ENCODE measurements around the gene RFXANK. TPM values are rescaled to one million over a fixed set of nuclear protein-coding genes. Genes with fewer than 3 reads are reported as not detected.
A peak's percentile ranks its signal among the peaks of the same experiment; 100 is the strongest.

RFXANK gene
- total and polyA plus RNA-seq, 9 of the 15 experiments (the other 6 are each of a cell fraction or from before 2014, with no cell fraction given): 68.6 to 181 (median 150) TPM

DNA sequence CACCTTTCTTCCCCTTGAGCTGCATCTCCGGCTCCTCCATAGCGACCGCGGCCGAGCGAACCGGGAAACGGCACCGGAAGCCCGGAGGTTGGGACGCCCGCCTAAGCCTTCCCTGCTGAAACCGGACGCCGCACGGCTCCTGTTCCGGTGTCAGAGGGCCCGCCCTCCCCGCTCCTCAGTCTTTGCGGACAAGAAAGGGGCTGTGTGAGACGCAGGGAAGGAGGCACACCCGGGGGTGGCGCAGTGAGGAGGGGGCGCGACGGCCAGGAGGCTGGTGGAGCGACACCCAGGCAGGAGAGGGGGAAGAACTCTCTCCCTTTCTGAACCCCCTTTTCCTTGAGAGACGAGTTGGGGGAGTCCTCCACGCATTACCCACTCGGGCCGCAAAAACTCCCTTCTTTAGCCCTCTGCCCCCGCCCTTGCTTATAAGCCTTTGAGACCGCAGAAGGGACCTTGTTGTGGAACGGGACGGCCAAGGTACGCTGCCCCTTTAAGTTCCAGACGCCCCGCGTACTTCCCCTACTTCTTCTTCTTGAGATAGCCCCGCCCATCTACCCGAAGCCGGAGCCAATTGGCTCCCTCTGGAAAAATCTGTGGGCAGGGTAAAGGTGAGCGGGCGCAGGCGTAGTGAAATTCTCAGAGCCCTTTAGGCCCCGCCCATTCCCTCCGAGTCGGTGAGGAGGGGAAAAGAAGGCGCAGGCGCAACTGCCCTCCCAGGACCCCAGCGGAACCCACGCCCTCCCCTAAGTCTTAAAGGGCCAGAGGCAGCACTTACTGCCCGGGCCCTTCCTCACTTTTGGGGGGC is at the start of gene RFXANK, which contains the start of gene BORCS8 (continued):
- TF ChIP-seq, protein P1, sequence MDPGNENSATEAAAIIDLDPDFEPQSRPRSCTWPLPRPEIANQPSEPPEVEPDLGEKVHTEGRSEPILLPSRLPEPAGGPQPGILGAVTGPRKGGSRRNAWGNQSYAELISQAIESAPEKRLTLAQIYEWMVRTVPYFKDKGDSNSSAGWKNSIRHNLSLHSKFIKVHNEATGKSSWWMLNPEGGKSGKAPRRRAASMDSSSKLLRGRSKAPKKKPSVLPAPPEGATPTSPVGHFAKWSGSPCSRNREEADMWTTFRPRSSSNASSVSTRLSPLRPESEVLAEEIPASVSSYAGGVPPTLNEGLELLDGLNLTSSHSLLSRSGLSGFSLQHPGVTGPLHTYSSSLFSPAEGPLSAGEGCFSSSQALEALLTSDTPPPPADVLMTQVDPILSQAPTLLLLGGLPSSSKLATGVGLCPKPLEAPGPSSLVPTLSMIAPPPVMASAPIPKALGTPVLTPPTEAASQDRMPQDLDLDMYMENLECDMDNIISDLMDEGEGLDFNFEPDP (CRISPR knock-in tag; IDR thresholded peaks at IDR 0.05): no peak
- peak; percentile 19 for TF ChIP-seq ZFP36 (IDR thresholded peaks at IDR 0.05; ENCODE audit: low read depth, low read length, partially characterized antibody)
- TF ChIP-seq MYBL2 (IDR thresholded peaks at IDR 0.05; ENCODE audit: low read depth): no peak
- TF ChIP-seq MYBL2 (CRISPR knock-in tag; IDR thresholded peaks at IDR 0.05; ENCODE audit: borderline replicate concordance): no peak
- no peak for TF ChIP-seq EZH2 (IDR thresholded peaks at IDR 0.05; ENCODE audit: borderline replicate concordance, low read depth, low read length)
- TF ChIP-seq, protein P2, sequence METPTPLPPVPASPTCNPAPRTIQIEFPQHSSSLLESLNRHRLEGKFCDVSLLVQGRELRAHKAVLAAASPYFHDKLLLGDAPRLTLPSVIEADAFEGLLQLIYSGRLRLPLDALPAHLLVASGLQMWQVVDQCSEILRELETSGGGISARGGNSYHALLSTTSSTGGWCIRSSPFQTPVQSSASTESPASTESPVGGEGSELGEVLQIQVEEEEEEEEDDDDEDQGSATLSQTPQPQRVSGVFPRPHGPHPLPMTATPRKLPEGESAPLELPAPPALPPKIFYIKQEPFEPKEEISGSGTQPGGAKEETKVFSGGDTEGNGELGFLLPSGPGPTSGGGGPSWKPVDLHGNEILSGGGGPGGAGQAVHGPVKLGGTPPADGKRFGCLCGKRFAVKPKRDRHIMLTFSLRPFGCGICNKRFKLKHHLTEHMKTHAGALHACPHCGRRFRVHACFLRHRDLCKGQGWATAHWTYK (CRISPR knock-in tag; IDR thresholded peaks at IDR 0.05): 0 out of 2 replicates have a peak, but pooled peaks have one; percentile 34
- TF ChIP-seq, protein P3, sequence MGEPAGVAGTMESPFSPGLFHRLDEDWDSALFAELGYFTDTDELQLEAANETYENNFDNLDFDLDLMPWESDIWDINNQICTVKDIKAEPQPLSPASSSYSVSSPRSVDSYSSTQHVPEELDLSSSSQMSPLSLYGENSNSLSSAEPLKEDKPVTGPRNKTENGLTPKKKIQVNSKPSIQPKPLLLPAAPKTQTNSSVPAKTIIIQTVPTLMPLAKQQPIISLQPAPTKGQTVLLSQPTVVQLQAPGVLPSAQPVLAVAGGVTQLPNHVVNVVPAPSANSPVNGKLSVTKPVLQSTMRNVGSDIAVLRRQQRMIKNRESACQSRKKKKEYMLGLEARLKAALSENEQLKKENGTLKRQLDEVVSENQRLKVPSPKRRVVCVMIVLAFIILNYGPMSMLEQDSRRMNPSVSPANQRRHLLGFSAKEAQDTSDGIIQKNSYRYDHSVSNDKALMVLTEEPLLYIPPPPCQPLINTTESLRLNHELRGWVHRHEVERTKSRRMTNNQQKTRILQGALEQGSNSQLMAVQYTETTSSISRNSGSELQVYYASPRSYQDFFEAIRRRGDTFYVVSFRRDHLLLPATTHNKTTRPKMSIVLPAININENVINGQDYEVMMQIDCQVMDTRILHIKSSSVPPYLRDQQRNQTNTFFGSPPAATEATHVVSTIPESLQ (CRISPR knock-in tag; IDR thresholded peaks at IDR 0.05): no peak
- TF ChIP-seq YY1 (IDR thresholded peaks at IDR 0.05; ENCODE audit: borderline replicate concordance in 1 of 3, control insufficient read depth in 1 of 3, extremely low read depth in 1 of 3, insufficient read depth in 3 of 3, insufficient read length in 1 of 3, insufficient replicate concordance in 2 of 3, low read depth in 1 of 3, low read length in 2 of 3): peak in 2 of 3 experiments; percentile 81 to 82
- TF ChIP-seq ZNF174 (CRISPR knock-in tag; IDR thresholded peaks at IDR 0.05): no peak
- TF ChIP-seq YBX1 (IDR thresholded peaks at IDR 0.05): no peak
- no peak for TF ChIP-seq ZNF124 (CRISPR knock-in tag; IDR thresholded peaks at IDR 0.05)
- TF ChIP-seq, protein P4, sequence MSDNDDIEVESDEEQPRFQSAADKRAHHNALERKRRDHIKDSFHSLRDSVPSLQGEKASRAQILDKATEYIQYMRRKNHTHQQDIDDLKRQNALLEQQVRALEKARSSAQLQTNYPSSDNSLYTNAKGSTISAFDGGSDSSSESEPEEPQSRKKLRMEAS (CRISPR knock-in tag; IDR thresholded peaks at IDR 0.05): peak; percentile 79
- no peak for TF ChIP-seq TSC22D4 (tag; IDR thresholded peaks at IDR 0.05)
- no peak for TF ChIP-seq ZBTB17 (CRISPR knock-in tag; IDR thresholded peaks at IDR 0.05)
- TF ChIP-seq ESRRB (CRISPR knock-in tag; IDR thresholded peaks at IDR 0.05; ENCODE audit: borderline replicate concordance): no peak
- peak; percentile 77 for TF ChIP-seq RNF2 (IDR thresholded peaks at IDR 0.05)
- TF ChIP-seq, protein P5, sequence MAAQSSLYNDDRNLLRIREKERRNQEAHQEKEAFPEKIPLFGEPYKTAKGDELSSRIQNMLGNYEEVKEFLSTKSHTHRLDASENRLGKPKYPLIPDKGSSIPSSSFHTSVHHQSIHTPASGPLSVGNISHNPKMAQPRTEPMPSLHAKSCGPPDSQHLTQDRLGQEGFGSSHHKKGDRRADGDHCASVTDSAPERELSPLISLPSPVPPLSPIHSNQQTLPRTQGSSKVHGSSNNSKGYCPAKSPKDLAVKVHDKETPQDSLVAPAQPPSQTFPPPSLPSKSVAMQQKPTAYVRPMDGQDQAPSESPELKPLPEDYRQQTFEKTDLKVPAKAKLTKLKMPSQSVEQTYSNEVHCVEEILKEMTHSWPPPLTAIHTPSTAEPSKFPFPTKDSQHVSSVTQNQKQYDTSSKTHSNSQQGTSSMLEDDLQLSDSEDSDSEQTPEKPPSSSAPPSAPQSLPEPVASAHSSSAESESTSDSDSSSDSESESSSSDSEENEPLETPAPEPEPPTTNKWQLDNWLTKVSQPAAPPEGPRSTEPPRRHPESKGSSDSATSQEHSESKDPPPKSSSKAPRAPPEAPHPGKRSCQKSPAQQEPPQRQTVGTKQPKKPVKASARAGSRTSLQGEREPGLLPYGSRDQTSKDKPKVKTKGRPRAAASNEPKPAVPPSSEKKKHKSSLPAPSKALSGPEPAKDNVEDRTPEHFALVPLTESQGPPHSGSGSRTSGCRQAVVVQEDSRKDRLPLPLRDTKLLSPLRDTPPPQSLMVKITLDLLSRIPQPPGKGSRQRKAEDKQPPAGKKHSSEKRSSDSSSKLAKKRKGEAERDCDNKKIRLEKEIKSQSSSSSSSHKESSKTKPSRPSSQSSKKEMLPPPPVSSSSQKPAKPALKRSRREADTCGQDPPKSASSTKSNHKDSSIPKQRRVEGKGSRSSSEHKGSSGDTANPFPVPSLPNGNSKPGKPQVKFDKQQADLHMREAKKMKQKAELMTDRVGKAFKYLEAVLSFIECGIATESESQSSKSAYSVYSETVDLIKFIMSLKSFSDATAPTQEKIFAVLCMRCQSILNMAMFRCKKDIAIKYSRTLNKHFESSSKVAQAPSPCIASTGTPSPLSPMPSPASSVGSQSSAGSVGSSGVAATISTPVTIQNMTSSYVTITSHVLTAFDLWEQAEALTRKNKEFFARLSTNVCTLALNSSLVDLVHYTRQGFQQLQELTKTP (IDR thresholded peaks at IDR 0.05; ENCODE audit: low read depth in 1 of 2, partially characterized antibody in 2 of 2): peak in 1 of 2 experiments; percentile 67
- TF ChIP-seq GABPB1 (CRISPR knock-in tag; IDR thresholded peaks at IDR 0.05): peak; percentile 100

All from K562 (cell line).